ENCODE data around the gene CRIM1. TPM values are rescaled to one million over a fixed set of nuclear protein-coding genes. Genes with fewer than 3 reads are reported as not detected.

CRIM1 gene
- total and polyA plus RNA-seq, 2 donors (not counting 1 experiment from before 2014, with no cell fraction given), result 364 to 661 TPM

- H3K27ac ChIP-seq (ENCODE audit: insufficient read depth, low read length), result peak overlapping the region; percentile 20
- H3K4me3 ChIP-seq (replicated peaks in 1 of 4; ENCODE audit: control extremely low read depth in 1 of 4, insufficient read depth in 1 of 4, low read depth in 3 of 4, low read length in 4 of 4), result peak overlapping the region in 1 of 4 experiments; percentile 23
- H2AFZ ChIP-seq (ENCODE audit: low read length), result no peak overlapping the region
- no peaks in the 10 kb centered on the region for H3K9me3 ChIP-seq (ENCODE audit: control insufficient read depth, insufficient read depth, low read depth, low read length)
- DNase-seq (ENCODE audit: low read depth in 2 of 2), result peak; percentile 54 to 64
- H3K4me1 ChIP-seq (ENCODE audit: control insufficient read depth, extremely low read depth, insufficient read depth, low read length), result peaks cover 25% of the 10 kb centered on the region
- peaks cover 98% of the 10 kb centered on the region for H3K79me2 ChIP-seq (ENCODE audit: control insufficient read depth, insufficient read depth, low read length)
- H4K20me1 ChIP-seq (ENCODE audit: control insufficient read depth, extremely low read depth, insufficient read depth, low read length), result peaks cover 2% of the 10 kb centered on the region
- TF ChIP-seq CTCF (conservative IDR thresholded peaks at IDR 0.05 in 1 of 2, IDR thresholded peaks at IDR 0.05 in 1 of 2; ENCODE audit: low read depth in 1 of 2, low read length in 2 of 2) (no peak), EZH2 (IDR thresholded peaks at IDR 0.05; ENCODE audit: low read length, missing control alignments) (no peak)
- peaks cover 2% of the 10 kb centered on the region for H3K36me3 ChIP-seq (ENCODE audit: control insufficient read depth, insufficient read depth, low read length)
- H3K9ac ChIP-seq (ENCODE audit: insufficient read depth, low read length), result no peak overlapping the region
- peak overlapping the region; percentile 48 for H3K4me2 ChIP-seq (ENCODE audit: extremely low read depth, insufficient read depth, low read length)
- H3K27me3 ChIP-seq (ENCODE audit: control insufficient read depth, insufficient read depth, low read length), result no peaks in the 10 kb centered on the region
Measured at GRCh38 chr2:36389091-36389564, 33.5 kb downstream of the CRIM1 start.

GRCh38 chr2:36389577-36389976, 34.0 kb downstream of the CRIM1 start:
- no peak overlapping the region for H3K4me2 ChIP-seq (ENCODE audit: extremely low read depth, insufficient read depth, low read length)
- no peak for DNase-seq (ENCODE audit: low read depth in 2 of 2)
- peaks cover 25% of the 10 kb centered on the region for H3K4me1 ChIP-seq (ENCODE audit: control insufficient read depth, extremely low read depth, insufficient read depth, low read length)
- H3K36me3 ChIP-seq (ENCODE audit: control insufficient read depth, insufficient read depth, low read length), result peaks cover 1% of the 10 kb centered on the region
- no peaks in the 10 kb centered on the region for H3K9me3 ChIP-seq (ENCODE audit: control insufficient read depth, insufficient read depth, low read depth, low read length)
- H2AFZ ChIP-seq (ENCODE audit: low read length), result no peak overlapping the region
- H3K27me3 ChIP-seq (ENCODE audit: control insufficient read depth, insufficient read depth, low read length), result no peaks in the 10 kb centered on the region
- H3K4me3 ChIP-seq (replicated peaks in 1 of 4; ENCODE audit: control extremely low read depth in 1 of 4, insufficient read depth in 1 of 4, low read depth in 3 of 4, low read length in 4 of 4), result no peak overlapping the region
- no peak overlapping the region for H3K9ac ChIP-seq (ENCODE audit: insufficient read depth, low read length)
- H3K27ac ChIP-seq (ENCODE audit: insufficient read depth, low read length), result no peak overlapping the region
- H3K79me2 ChIP-seq (ENCODE audit: control insufficient read depth, insufficient read depth, low read length), result peaks cover 96% of the 10 kb centered on the region
- H4K20me1 ChIP-seq (ENCODE audit: control insufficient read depth, extremely low read depth, insufficient read depth, low read length), result peaks cover 2% of the 10 kb centered on the region
- TF ChIP-seq CTCF (conservative IDR thresholded peaks at IDR 0.05 in 1 of 2, IDR thresholded peaks at IDR 0.05 in 1 of 2; ENCODE audit: low read depth in 1 of 2, low read length in 2 of 2) (no peak), EZH2 (IDR thresholded peaks at IDR 0.05; ENCODE audit: low read length, missing control alignments) (no peak)

- Histone ChIP-seq H3K27me3 (ENCODE audit: control insufficient read depth, insufficient read depth, low read length) (no peaks in the 10 kb centered on the region), H2AFZ (ENCODE audit: low read length) (no peak overlapping the region), H4K20me1 (ENCODE audit: control insufficient read depth, extremely low read depth, insufficient read depth, low read length) (peaks cover 4% of the 10 kb centered on the region), H3K9me3 (ENCODE audit: control insufficient read depth, insufficient read depth, low read depth, low read length) (no peaks in the 10 kb centered on the region), H3K4me1 (ENCODE audit: control insufficient read depth, extremely low read depth, insufficient read depth, low read length) (peaks cover 16% of the 10 kb centered on the region), H3K4me3 (replicated peaks in 1 of 4; ENCODE audit: control extremely low read depth in 1 of 4, insufficient read depth in 1 of 4, low read depth in 3 of 4, low read length in 4 of 4) (no peak overlapping the region), H3K4me2 (ENCODE audit: extremely low read depth, insufficient read depth, low read length) (no peak overlapping the region), H3K27ac (ENCODE audit: insufficient read depth, low read length) (peak overlapping the region; percentile 6), H3K79me2 (ENCODE audit: control insufficient read depth, insufficient read depth, low read length) (peaks cover 96% of the 10 kb centered on the region), H3K36me3 (ENCODE audit: control insufficient read depth, insufficient read depth, low read length) (peaks cover 1% of the 10 kb centered on the region), H3K9ac (ENCODE audit: insufficient read depth, low read length) (no peak overlapping the region)
- TF ChIP-seq EZH2 (IDR thresholded peaks at IDR 0.05; ENCODE audit: low read length, missing control alignments) (no peak), CTCF (conservative IDR thresholded peaks at IDR 0.05 in 1 of 2, IDR thresholded peaks at IDR 0.05 in 1 of 2; ENCODE audit: low read depth in 1 of 2, low read length in 2 of 2) (no peak)
- no peak for DNase-seq (ENCODE audit: low read depth in 2 of 2)
Measured at GRCh38 chr2:36392571-36393255, 37.1 kb downstream of the CRIM1 start.

Measured in fibroblast of lung (primary cell).